K562 (cell line): Measurements from ENCODE around the gene CBX8. TPM values are rescaled to one million over a fixed set of nuclear protein-coding genes. Genes with fewer than 3 reads are reported as not detected.

Experiments
- ATAC-seq: fragments of 200-7000 bp; cut with Tn5 transposase; 3 replicates; pipeline ENCODE4 v1.9.1; 2020; ENCODE audit warnings: moderate library complexity
- BruUV-seq: library from RNA; stranded (reverse); fragments of 400-500 nt; replicated peaks from 2 replicates; lab custom pipeline; 2021; lab: Mats Ljungman, UMichigan
- CTCF ChIA-PET: fragments of 300-600 bp; formaldehyde crosslinking; extraction: SDS; loops from one replicate; lab custom pipeline; 2021; ENCODE audit warnings: low intra/inter-chr PET ratio; lab: Yijun Ruan, JAX
- POLR2A ChIA-PET: fragments of 300-600, 350-650 bp; sonication (Branson Sonifier 250); formaldehyde crosslinking; extraction: SDS; loops from one replicate; lab custom pipeline; 2021; ENCODE audit warnings: antibody characterized with exemption, inconsistent platforms; lab: Yijun Ruan, JAX
- DNase-seq, 4 experiments: peaks; one replicate each; pipeline versions ENCODE4 v3.0.0 to v3.0.0-alpha.2; 2011 to 2018; ENCODE audit warnings: low spot score in 3 of 4, mixed read lengths in 3 of 4; ENCODE audit errors: extremely low read depth in 1 of 4
- FAIRE-seq: peaks from 2 replicates; lab custom pipeline; 2011; peaks lifted over from hg19 to GRCh38; lab: Jason Lieb, UNC
- H2AFZ ChIP-seq: 2 replicates; pipeline ENCODE4 v1.6.0; 2011; ENCODE audit warnings: low read depth, low read length, control low read depth, inconsistent platforms
- H3K27ac ChIP-seq: fragments of 200-600 bp; 3 replicates; pipeline ENCODE4 v1.8.0; 2011; ENCODE audit warnings: low read depth, mild to moderate bottlenecking, control low read depth, inconsistent platforms, low read length, moderate library complexity, mixed read lengths; ENCODE audit errors: extremely low read depth
- H3K27me3 ChIP-seq, 2 experiments: fragments of 300-600 bp in 1 of 2; 2 replicates in 1 of 2; 3 replicates in 1 of 2; pipeline versions ENCODE4 v1.6.0 to v1.8.0; 2011; ENCODE audit warnings: inconsistent platforms in 2 of 2, low read length in 2 of 2, mild to moderate bottlenecking in 1 of 2, mixed read lengths in 1 of 2, moderate library complexity in 1 of 2; ENCODE audit not compliant: control insufficient read depth in 2 of 2, insufficient read depth in 2 of 2
- H3K36me3 ChIP-seq: fragments of 300-600 bp; 3 replicates; pipeline ENCODE4 v1.8.0; 2011; ENCODE audit warnings: mild to moderate bottlenecking, low read length, inconsistent platforms; ENCODE audit not compliant: control insufficient read depth, insufficient read depth
- H3K4me1 ChIP-seq, 2 experiments: fragments of 200-600 bp in 1 of 2; replicated peaks in 1 of 2; 2 replicates in 1 of 2; 3 replicates in 1 of 2; pipeline versions ENCODE4 v1.5.1 to v1.8.0; 2011; ENCODE audit warnings: inconsistent platforms in 2 of 2, low read length in 2 of 2, mild to moderate bottlenecking in 1 of 2, mixed read lengths in 1 of 2, moderate library complexity in 1 of 2; ENCODE audit not compliant: control insufficient read depth in 2 of 2, insufficient read depth in 2 of 2
- H3K4me2 ChIP-seq: 2 replicates; pipeline ENCODE4 v1.6.1; 2011; ENCODE audit warnings: low read length, control low read depth, inconsistent platforms, mixed read lengths; ENCODE audit not compliant: insufficient read depth
- H3K4me3 ChIP-seq: fragments of 200-600 bp; sonication (generic), shearing (Covaris generic); 2 replicates; pipeline ENCODE4 v1.5.1; 2016; ENCODE audit warnings: control low read depth, inconsistent platforms
- H3K79me2 ChIP-seq: fragments of 200-600 bp; 3 replicates; pipeline ENCODE4 v1.8.0; 2011; ENCODE audit warnings: low read length, inconsistent platforms; ENCODE audit not compliant: control insufficient read depth, insufficient read depth
- H3K9ac ChIP-seq, 2 experiments: 2 replicates each; pipeline versions ENCODE4 v1.6.0 to v1.6.1; 2011; ENCODE audit warnings: low read depth in 2 of 2, low read length in 2 of 2, control low read depth in 1 of 2, inconsistent platforms in 1 of 2, mild to moderate bottlenecking in 1 of 2, mixed read lengths in 1 of 2; ENCODE audit not compliant: insufficient read depth in 1 of 2
- H3K9me1 ChIP-seq: one replicate; pipeline ENCODE4 v1.6.0; 2011; ENCODE audit warnings: inconsistent platforms, mild to moderate bottlenecking, low read length, moderate library complexity; ENCODE audit not compliant: control insufficient read depth, insufficient read depth
- H3K9me3 ChIP-seq: replicated peaks from 2 replicates; pipeline ENCODE4 v1.5.1; 2011; ENCODE audit warnings: low read depth, low read length, inconsistent platforms; ENCODE audit not compliant: control insufficient read depth, insufficient read depth
- H4K20me1 ChIP-seq: replicated peaks from 2 replicates; pipeline ENCODE4 v1.6.1; 2011; ENCODE audit warnings: low read length, inconsistent platforms, mixed read lengths; ENCODE audit not compliant: control insufficient read depth, insufficient read depth
- DDX20 ChIP-seq: fragments of 450-650 bp; IDR thresholded peaks from 2 replicates; pipeline ENCODE4 v1.6.1; 2016; ENCODE audit warnings: missing genetic modification characterization, low read depth, mild to moderate bottlenecking, missing compliant biosample characterization, moderate library complexity
- EGR1 ChIP-seq: fragments of 450-650 bp; conservative IDR thresholded peaks from 2 replicates; pipeline ENCODE4 v1.6.1; 2017; ENCODE audit warnings: mild to moderate bottlenecking
- HDAC1 ChIP-seq, 2 experiments: fragments of 450-650 bp; IDR thresholded peaks; 2 replicates each; pipeline ENCODE4 v1.6.1; 2016 to 2017; ENCODE audit warnings: inconsistent platforms in 1 of 2, mild to moderate bottlenecking in 1 of 2, moderate library complexity in 1 of 2
- HMG20A ChIP-seq: fragments of 450-650 bp; formaldehyde crosslinking; conservative IDR thresholded peaks from 2 replicates; pipeline ENCODE4 v1.4.0; 2020; ENCODE audit warnings: mild to moderate bottlenecking, mixed read lengths
- KAT7 ChIP-seq: sonication (generic); formaldehyde crosslinking; IDR thresholded peaks from 2 replicates; pipeline ENCODE4 v1.8.0; 2022; ENCODE audit warnings: missing genetic modification reagents, mild to moderate bottlenecking, borderline replicate concordance
- PHF8 ChIP-seq: fragments of 200-600 bp; sonication (generic); IDR thresholded peaks from 2 replicates; pipeline ENCODE4 v1.6.1; 2012; ENCODE audit warnings: mixed run types, mild to moderate bottlenecking, inconsistent platforms, low read length, moderate library complexity, borderline replicate concordance
- POLR2G ChIP-seq: fragments of 200-400 bp; formaldehyde crosslinking; IDR thresholded peaks from 2 replicates; pipeline ENCODE4 v1.6.1; 2017; ENCODE audit warnings: low read depth, mild to moderate bottlenecking, antibody characterized with exemption, low read length, moderate library complexity
- RB1 ChIP-seq: fragments of 450-650 bp; IDR thresholded peaks from 2 replicates; pipeline ENCODE4 v1.6.1; 2017; ENCODE audit warnings: low read depth, mild to moderate bottlenecking
- RBBP5 ChIP-seq: fragments of 200-600 bp; sonication (generic); IDR thresholded peaks from 2 replicates; pipeline ENCODE4 v1.6.1; 2012; ENCODE audit warnings: borderline replicate concordance, mild to moderate bottlenecking, low read length, control low read depth, inconsistent platforms; ENCODE audit not compliant: insufficient read depth, poor library complexity, severe bottlenecking
- RBFOX2 ChIP-seq: fragments of 200-400 bp; formaldehyde crosslinking; IDR thresholded peaks from 2 replicates; pipeline ENCODE4 v1.6.1; 2017; ENCODE audit warnings: low read depth, mild to moderate bottlenecking, low read length, moderate library complexity
- SMAD2 ChIP-seq: fragments of 150-350 bp; IDR thresholded peaks from 2 replicates; pipeline ENCODE4 v1.6.1; 2014; ENCODE audit warnings: low read depth, mild to moderate bottlenecking, low read length
- SRSF7 ChIP-seq: fragments of 200-400 bp; formaldehyde crosslinking; optimal IDR thresholded peaks from 2 replicates; pipeline ENCODE3; 2017; ENCODE audit warnings: mild to moderate bottlenecking, low read depth, low read length
- YY1 ChIP-seq, 3 experiments: IDR thresholded peaks; 2 replicates each; pipeline ENCODE4 v1.6.1; 2011; ENCODE audit warnings: low read length in 2 of 3, mild to moderate bottlenecking in 2 of 3, moderate library complexity in 2 of 3, borderline replicate concordance in 1 of 3, control low read depth in 1 of 3, low read depth in 1 of 3; ENCODE audit not compliant: insufficient read depth in 3 of 3, insufficient replicate concordance in 2 of 3, control insufficient read depth in 1 of 3, insufficient read length in 1 of 3; ENCODE audit errors: extremely low read depth in 1 of 3
- WGBS: fragments of 100-300 bp; shearing (Covaris generic); methylation state at CpG from one replicate; pipeline ENCODE4 v1.1.6; 2016; ENCODE audit warnings: low coverage, mixed read lengths; ENCODE audit not compliant: insufficient coverage; ENCODE audit errors: missing lambda C conversion rate; 5-methylcytosine and 5-hydroxymethylcytosine counted together
- in situ Hi-C: fragments of 300-500 bp; cut with MboI; formaldehyde crosslinking; loops from 4 replicates; pipeline ENCODE4 v1.15.0; 2018; ENCODE audit warnings: inconsistent platforms, mixed read lengths
- intact Hi-C: fragments of 100-400 bp; cut with micrococcal nuclease; formaldehyde crosslinking; loops from 2 replicates; pipeline ENCODE4 v1.14.2; 2022
- polyA plus RNA-seq, 8 experiments: library from polyadenylated mRNA; depleted of rRNA in 4 of 8; stranded (reverse) in 5 of 8; unstranded in 3 of 8; fragments of >200 nt; fragmentation: Nextera tagmentation in 2 of 8; fragmentation: Illumina TruSeq in 1 of 8; extraction: Ambion mirVana in 2 of 8; extraction: Trizol in 1 of 8; gene quantifications; 2 replicates each; pipeline versions ENCODE4 v1.2.1 to v1.2.3, GENCODE V29; 2011 to 2014; ENCODE audit warnings: inconsistent platforms in 1 of 8, missing spikeins in 1 of 8
- total RNA-seq, 7 experiments: library from RNA; depleted of rRNA in 6 of 7; stranded (reverse); fragments of >200 nt in 6 of 7; fragmentation: Illumina TruSeq in 2 of 7; extraction: Trizol in 2 of 7; gene quantifications; 2 replicates each; pipeline versions ENCODE4 v1.2.1 to v1.2.3, GENCODE V29; 2011 to 2021; ENCODE audit warnings: low replicate concordance in 1 of 7
- TF ChIP-seq, protein P1 (sequence below): fragments of 250-450 bp; sonication (Bioruptor Pico); IDR thresholded peaks from 2 replicates; pipeline ENCODE4 v1.4.0; 2020; ENCODE audit warnings: mild to moderate bottlenecking, moderate library complexity
- TF ChIP-seq, protein P2 (sequence below): fragments of 450-650 bp; IDR thresholded peaks from 2 replicates; pipeline ENCODE4 v1.6.1; 2016; ENCODE audit warnings: low read depth, mild to moderate bottlenecking, moderate library complexity

CBX8 gene
- total and polyA plus RNA-seq, 9 of the 15 experiments (the other 6 are each of a cell fraction or from before 2014, with no cell fraction given), result 0.08 to 11.9 (median 2.6) TPM

DNA sequence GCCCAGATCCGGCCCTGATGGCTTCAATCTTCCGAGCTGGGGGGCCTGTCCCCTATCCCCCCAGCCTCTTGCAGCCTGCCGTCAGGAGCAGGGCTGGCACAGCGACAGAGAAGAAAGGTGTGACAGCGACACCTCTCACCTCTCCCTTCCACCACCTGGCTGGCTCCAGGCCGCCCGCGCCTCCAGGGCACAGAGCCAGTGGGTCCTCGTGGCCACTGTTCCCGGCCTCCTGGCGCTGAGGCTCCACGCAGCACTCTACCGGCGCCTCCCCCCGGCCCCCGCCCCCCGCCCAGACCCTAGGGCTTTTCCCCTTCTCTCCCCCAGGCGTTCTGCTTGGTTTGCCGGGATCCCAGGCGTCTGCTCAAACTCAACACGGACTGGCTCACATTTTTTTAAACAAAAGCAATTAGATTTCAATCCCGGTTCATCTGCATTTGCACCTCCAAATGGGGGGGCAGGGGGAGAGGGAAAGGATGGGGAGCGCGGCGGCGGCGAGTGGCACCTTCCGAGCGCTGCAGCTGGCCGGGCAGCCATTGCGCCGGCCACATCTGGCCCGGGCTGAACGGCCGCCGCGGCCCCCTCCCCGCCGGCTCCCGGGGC lies 12.8 kb upstream of the CBX8 start:
- H3K9me3 ChIP-seq, result no peaks in the 10 kb centered on the region
- 0 out of 2 replicates have a peak overlapping the region, but pooled peaks have one; percentile 41 for H2AFZ ChIP-seq
- H3K4me2 ChIP-seq, result peak overlapping the region; percentile 60; the same call in 1 of the 2 replicates
- in situ Hi-C loops (no loop called here), intact Hi-C loops (loop anchor here (2.0 to 10.0 kb wide), 4 partner anchors 23 to 183 kb away; no protein-coding TSS in a partner anchor)
- no peaks in the 10 kb centered on the region for H3K79me2 ChIP-seq
- 39% methylated on average over 4 of the region's 40 CpGs for WGBS
- ChIA-PET CTCF (interaction anchor here (1.0 kb wide), 1 partner anchor 106 kb away, joined by 4 read pairs; no protein-coding TSS in a partner anchor), POLR2A (interaction anchor here (0.6 to 18.8 kb wide), 4 partner anchors 10 to 23 kb away, joined by 3 to 386 read pairs (median 8); partner anchors contain the start of gene CBX4)
- H3K27me3 ChIP-seq, result no peaks in the 10 kb centered on the region
- peaks cover 41 to 71% of the 10 kb centered on the region in 2 experiments for H3K4me1 ChIP-seq
- FAIRE-seq, result no peak
- no peak for DNase-seq
- no TSS peak for BruUV-seq
- no peaks in the 10 kb centered on the region for H3K36me3 ChIP-seq
- peak overlapping the region; percentile 28 for H3K4me3 ChIP-seq
- ATAC-seq, result no peak
- H4K20me1 ChIP-seq, result no peaks in the 10 kb centered on the region
- peak overlapping the region; percentile 67; the same call in 2 of the 3 replicates for H3K27ac ChIP-seq
- H3K9me1 ChIP-seq, result no peaks in the 10 kb centered on the region
- H3K9ac ChIP-seq, result peak overlapping the region; percentile 58 to 87; a peak in 3 of 4 replicates
- TF ChIP-seq SMAD2 (no peak), RBFOX2 (peak; percentile 64; the same call in 1 of the 2 replicates), HMG20A (CRISPR knock-in tag) (no peak), RB1 (peak; percentile 75), DDX20 (no peak), SRSF7 (no peak), HDAC1 (IDR thresholded peaks at IDR 0.05) (no peak), EGR1 (no peak), POLR2G (peak; percentile 63), PHF8 (peak; percentile 42; the same call in 1 of the 2 replicates), KAT7 (CRISPR knock-in tag) (no peak), RBBP5 (peak; percentile 7), YY1 (IDR thresholded peaks at IDR 0.05; ENCODE audit: borderline replicate concordance in 1 of 3, control insufficient read depth in 1 of 3, extremely low read depth in 1 of 3, insufficient read depth in 3 of 3, insufficient read length in 1 of 3, insufficient replicate concordance in 2 of 3, low read depth in 1 of 3, low read length in 2 of 3) (peak; percentile 21 to 88 (median 79))
- TF ChIP-seq, protein P1, sequence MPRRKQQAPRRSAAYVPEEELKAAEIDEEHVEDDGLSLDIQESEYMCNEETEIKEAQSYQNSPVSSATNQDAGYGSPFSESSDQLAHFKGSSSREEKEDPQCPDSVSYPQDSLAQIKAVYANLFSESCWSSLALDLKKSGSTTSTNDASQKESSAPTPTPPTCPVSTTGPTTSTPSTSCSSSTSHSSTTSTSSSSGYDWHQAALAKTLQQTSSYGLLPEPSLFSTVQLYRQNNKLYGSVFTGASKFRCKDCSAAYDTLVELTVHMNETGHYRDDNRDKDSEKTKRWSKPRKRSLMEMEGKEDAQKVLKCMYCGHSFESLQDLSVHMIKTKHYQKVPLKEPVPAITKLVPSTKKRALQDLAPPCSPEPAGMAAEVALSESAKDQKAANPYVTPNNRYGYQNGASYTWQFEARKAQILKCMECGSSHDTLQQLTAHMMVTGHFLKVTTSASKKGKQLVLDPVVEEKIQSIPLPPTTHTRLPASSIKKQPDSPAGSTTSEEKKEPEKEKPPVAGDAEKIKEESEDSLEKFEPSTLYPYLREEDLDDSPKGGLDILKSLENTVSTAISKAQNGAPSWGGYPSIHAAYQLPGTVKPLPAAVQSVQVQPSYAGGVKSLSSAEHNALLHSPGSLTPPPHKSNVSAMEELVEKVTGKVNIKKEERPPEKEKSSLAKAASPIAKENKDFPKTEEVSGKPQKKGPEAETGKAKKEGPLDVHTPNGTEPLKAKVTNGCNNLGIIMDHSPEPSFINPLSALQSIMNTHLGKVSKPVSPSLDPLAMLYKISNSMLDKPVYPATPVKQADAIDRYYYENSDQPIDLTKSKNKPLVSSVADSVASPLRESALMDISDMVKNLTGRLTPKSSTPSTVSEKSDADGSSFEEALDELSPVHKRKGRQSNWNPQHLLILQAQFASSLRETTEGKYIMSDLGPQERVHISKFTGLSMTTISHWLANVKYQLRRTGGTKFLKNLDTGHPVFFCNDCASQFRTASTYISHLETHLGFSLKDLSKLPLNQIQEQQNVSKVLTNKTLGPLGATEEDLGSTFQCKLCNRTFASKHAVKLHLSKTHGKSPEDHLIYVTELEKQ (CRISPR knock-in tag), result no peak
- TF ChIP-seq, protein P2, sequence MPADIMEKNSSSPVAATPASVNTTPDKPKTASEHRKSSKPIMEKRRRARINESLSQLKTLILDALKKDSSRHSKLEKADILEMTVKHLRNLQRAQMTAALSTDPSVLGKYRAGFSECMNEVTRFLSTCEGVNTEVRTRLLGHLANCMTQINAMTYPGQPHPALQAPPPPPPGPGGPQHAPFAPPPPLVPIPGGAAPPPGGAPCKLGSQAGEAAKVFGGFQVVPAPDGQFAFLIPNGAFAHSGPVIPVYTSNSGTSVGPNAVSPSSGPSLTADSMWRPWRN, result no peak
